ENCODE results near the gene VAX1.

The VAX1 gene

DNA sequence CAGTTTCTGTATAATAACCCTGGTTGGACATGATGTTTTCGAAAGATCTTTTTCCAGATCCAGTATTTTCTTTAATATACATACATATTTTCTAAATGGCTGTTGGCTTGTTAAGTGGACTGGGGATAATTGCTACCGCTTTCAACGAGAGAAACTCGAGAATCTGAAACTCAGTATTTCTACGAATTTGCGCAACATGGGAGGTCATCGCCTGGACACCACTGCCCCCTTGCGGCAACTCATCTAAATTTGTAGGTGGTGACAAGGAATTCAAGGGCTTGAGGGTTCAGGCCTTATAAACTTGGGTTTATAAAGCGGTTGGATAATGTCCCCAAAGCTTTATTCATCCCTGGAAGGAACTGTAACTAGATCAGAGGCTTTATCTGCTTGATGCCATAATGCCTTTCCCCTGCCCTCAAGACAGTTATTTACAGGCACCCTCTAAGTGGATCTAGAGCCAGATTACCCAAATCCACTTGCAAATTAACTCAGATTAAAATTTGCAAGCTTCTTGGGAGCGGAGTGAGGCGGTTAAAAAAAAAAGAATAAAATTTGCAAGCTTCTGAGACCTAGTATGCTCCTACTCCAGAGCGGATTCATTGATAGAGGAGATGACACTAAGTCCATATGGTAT is 37.9 kb upstream of the VAX1 start:
- TF ChIP-seq POLR2A (IDR thresholded peaks at IDR 0.05; ENCODE audit: extremely low read depth, insufficient read length) (no peak), MYC (IDR thresholded peaks at IDR 0.05; ENCODE audit: low read depth, low read length) (no peak)
- TF ChIP-seq, protein P1, sequence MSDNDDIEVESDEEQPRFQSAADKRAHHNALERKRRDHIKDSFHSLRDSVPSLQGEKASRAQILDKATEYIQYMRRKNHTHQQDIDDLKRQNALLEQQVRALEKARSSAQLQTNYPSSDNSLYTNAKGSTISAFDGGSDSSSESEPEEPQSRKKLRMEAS (IDR thresholded peaks at IDR 0.05; ENCODE audit: low read depth, low read length) = no peak
- TF ChIP-seq, protein P2, sequence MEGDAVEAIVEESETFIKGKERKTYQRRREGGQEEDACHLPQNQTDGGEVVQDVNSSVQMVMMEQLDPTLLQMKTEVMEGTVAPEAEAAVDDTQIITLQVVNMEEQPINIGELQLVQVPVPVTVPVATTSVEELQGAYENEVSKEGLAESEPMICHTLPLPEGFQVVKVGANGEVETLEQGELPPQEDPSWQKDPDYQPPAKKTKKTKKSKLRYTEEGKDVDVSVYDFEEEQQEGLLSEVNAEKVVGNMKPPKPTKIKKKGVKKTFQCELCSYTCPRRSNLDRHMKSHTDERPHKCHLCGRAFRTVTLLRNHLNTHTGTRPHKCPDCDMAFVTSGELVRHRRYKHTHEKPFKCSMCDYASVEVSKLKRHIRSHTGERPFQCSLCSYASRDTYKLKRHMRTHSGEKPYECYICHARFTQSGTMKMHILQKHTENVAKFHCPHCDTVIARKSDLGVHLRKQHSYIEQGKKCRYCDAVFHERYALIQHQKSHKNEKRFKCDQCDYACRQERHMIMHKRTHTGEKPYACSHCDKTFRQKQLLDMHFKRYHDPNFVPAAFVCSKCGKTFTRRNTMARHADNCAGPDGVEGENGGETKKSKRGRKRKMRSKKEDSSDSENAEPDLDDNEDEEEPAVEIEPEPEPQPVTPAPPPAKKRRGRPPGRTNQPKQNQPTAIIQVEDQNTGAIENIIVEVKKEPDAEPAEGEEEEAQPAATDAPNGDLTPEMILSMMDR (IDR thresholded peaks at IDR 0.05; ENCODE audit: low read depth, low read length) = peak; percentile 77
- no peak overlapping the region for H3K4me3 ChIP-seq (ENCODE audit: low read depth, low read length)
- peak; percentile 82 for DNase-seq (ENCODE audit: low read depth)

DNA sequence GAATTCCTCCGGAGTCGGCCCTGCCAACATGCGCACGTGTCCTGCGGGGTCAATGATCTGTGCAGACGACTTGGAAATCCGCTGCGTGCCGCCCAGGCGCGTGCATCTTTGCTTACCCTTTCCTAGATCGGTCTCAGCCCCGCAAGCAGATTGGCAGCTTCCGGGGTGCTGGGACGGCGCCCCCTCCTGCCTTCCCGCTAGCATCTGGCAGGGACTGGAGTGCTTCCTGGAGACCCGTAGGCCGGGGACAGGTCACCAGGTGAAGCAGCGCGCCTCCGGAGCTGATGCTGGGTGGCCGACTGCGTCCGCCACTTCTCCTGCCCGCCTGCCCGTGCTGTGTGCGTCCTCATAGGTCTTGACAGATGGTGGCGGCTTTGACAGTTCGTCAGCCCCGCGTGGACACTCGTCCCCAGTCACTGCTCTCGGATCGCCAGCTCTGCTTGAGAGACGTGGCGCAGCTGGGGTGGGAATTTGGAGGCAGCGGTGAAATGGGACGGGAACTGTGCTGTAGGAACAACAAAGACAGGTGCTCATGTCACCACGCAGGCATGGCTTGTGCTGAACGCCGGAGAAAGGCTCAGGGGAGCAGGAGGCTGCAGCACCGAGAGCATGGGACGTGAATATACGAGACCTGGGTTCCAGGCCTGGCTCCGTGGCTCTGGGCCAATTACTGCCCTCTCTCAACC is 37.3 kb upstream of the VAX1 start:
- TF ChIP-seq POLR2A (IDR thresholded peaks at IDR 0.05; ENCODE audit: extremely low read depth, insufficient read length) = no peak
- TF ChIP-seq, protein P2 (IDR thresholded peaks at IDR 0.05; ENCODE audit: low read depth, low read length) = no peak
- TF ChIP-seq, protein P1 (IDR thresholded peaks at IDR 0.05; ENCODE audit: low read depth, low read length) = no peak

DNA sequence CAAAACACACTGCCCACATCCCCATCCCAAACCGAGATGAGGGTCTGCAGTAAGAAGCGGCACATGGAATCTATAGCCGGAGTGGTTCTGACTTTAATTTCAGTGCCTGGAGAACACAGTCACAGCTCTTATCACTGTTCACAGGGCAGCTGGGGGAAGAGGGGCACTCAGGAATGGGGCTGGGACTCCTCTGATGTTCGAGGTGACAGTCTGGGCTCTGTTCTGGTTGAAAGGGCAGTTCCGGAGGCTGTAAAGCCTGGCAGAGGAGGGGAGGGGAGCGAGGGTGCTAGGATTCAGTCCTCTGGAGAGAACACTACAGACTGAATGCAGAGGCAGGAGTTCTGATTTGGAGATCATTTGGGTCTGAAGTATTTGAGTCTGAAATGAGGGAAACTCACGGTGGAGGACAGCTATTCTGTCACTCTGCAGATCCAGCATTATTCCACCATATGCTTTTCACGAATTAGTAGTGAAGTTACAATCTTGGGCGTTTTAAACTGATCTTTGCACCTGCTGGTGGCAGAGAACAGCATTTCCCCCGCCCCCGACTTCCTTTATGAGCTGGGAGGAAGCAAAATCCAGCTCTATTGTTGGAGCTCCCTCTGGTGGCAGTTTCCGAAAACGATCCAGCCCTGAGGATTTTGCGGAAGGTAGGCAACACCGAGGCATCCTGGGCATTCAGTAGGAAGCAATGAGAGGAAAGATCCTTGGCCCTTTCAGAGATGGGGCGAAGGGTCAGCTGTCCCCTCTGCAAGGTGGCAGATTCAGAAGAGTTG is 36.6 kb upstream of the VAX1 start:
- no peak overlapping the region for H3K4me3 ChIP-seq (ENCODE audit: low read depth, low read length)
- peak; percentile 80 for DNase-seq (ENCODE audit: low read depth)
- TF ChIP-seq, protein P2 (IDR thresholded peaks at IDR 0.05; ENCODE audit: low read depth, low read length) = peak; percentile 87
- TF ChIP-seq, protein P1 (IDR thresholded peaks at IDR 0.05; ENCODE audit: low read depth, low read length) = peak; percentile 29; the same call in 1 of the 2 replicates
- TF ChIP-seq MYC (IDR thresholded peaks at IDR 0.05; ENCODE audit: low read depth, low read length) = no peak
- no peak for TF ChIP-seq POLR2A (IDR thresholded peaks at IDR 0.05; ENCODE audit: extremely low read depth, insufficient read length)

More for the DNA sequence above, 37.3 kb upstream of the VAX1 start:
- no peak overlapping the region for H3K4me3 ChIP-seq (ENCODE audit: low read depth, low read length)
- DNase-seq (ENCODE audit: low read depth) = no peak

DNA sequence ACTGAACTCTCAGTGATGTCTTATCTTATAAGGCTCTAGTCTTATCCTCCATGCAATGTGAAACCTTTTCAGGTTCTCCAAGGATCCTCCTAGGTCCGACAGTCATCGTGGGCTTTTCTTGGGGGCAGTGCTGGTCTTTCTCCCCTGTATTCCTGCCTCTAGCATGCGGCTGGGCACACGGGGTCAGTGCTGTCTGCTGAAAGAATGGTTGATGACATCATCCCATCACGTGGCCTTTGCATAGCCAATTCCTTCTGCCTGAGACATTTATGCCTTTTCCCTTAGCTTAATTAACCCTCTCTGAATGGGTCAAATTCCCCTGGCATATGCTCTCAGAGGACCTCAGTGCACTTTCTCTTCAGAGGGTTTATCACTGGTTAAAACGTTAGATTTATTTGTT is 32.2 kb upstream of the VAX1 start:
- no peak for DNase-seq (ENCODE audit: low read depth)
- TF ChIP-seq, protein P2 (IDR thresholded peaks at IDR 0.05; ENCODE audit: low read depth, low read length) = no peak
- TF ChIP-seq MYC (IDR thresholded peaks at IDR 0.05; ENCODE audit: low read depth, low read length) = no peak
- TF ChIP-seq, protein P1 (IDR thresholded peaks at IDR 0.05; ENCODE audit: low read depth, low read length) = 0 out of 2 replicates have a peak, but pooled peaks have one; percentile 22
- no peak for TF ChIP-seq POLR2A (IDR thresholded peaks at IDR 0.05; ENCODE audit: extremely low read depth, insufficient read length)
- no peak overlapping the region for H3K4me3 ChIP-seq (ENCODE audit: low read depth, low read length)

DNA sequence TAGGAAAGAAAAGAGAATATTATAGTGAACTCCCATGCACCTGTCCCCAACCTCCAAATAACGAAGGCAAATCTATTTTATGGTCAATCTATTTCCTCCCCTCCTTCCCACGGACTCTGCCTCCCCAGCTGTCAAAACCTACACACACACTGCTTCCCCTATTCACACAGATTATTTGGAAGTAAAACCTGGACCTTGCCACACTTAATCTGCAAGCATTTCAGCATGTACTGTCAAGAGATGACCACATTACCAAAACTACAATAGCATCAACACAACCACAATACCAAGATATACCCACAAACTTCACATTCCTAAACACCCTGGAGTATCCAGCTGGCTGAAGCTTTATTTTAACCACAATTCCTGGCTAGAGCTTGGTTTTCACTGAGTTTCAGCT is 31.4 kb upstream of the VAX1 start:
- no peak for DNase-seq (ENCODE audit: low read depth)
- no peak overlapping the region for H3K4me3 ChIP-seq (ENCODE audit: low read depth, low read length)
- TF ChIP-seq, protein P1 (IDR thresholded peaks at IDR 0.05; ENCODE audit: low read depth, low read length) = no peak
- TF ChIP-seq POLR2A (IDR thresholded peaks at IDR 0.05; ENCODE audit: extremely low read depth, insufficient read length) = no peak
- no peak for TF ChIP-seq MYC (IDR thresholded peaks at IDR 0.05; ENCODE audit: low read depth, low read length)
- TF ChIP-seq, protein P2 (IDR thresholded peaks at IDR 0.05; ENCODE audit: low read depth, low read length) = no peak
